ENCODE measurements around the gene MED29.

DNA sequence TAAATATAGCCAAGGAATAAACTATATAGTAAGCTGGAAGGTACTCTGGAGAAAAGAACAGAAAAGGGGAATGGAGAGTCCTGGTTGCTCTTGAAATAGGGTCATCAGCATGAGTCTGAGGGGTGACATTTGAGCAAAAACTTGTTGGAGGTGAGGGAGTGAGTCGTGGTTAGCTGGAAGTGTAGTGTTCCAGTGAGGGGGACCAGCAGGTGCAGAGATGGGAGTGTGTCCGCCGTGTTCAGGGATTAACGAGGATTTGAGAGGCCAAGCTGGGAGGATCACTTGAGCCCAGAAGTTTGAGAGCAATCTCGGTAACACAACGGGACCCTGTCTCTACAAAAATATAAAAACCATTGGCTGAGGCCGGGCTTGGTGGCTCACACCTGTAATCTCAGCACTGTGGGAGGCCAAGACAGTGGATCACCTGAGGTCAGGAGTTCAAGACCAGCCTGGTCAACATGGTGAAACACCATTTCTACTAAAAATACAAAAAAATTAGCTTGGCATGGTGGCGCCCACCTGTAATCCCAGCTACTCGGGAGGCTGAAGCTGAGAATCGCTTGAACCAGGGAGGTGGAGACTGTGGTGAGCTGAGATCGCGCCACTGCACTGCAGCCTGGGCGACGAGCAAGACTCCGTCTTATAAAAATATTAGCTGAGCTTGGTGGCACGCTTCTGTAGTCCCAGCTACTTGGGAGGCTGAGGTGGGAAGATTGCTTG, 55.3 kb downstream of the MED29 start:
- TF ChIP-seq, protein P1, sequence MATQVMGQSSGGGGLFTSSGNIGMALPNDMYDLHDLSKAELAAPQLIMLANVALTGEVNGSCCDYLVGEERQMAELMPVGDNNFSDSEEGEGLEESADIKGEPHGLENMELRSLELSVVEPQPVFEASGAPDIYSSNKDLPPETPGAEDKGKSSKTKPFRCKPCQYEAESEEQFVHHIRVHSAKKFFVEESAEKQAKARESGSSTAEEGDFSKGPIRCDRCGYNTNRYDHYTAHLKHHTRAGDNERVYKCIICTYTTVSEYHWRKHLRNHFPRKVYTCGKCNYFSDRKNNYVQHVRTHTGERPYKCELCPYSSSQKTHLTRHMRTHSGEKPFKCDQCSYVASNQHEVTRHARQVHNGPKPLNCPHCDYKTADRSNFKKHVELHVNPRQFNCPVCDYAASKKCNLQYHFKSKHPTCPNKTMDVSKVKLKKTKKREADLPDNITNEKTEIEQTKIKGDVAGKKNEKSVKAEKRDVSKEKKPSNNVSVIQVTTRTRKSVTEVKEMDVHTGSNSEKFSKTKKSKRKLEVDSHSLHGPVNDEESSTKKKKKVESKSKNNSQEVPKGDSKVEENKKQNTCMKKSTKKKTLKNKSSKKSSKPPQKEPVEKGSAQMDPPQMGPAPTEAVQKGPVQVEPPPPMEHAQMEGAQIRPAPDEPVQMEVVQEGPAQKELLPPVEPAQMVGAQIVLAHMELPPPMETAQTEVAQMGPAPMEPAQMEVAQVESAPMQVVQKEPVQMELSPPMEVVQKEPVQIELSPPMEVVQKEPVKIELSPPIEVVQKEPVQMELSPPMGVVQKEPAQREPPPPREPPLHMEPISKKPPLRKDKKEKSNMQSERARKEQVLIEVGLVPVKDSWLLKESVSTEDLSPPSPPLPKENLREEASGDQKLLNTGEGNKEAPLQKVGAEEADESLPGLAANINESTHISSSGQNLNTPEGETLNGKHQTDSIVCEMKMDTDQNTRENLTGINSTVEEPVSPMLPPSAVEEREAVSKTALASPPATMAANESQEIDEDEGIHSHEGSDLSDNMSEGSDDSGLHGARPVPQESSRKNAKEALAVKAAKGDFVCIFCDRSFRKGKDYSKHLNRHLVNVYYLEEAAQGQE (IDR thresholded peaks at IDR 0.05; ENCODE audit: insufficient read depth in 1 of 2, low read depth in 2 of 2, low read length in 2 of 2) = no peak
- TF ChIP-seq POLR2AphosphoS5 (IDR thresholded peaks at IDR 0.05; ENCODE audit: low read depth, low read length) (no peak), FOXP2 (optimal IDR thresholded peaks at IDR 0.05; ENCODE audit: borderline replicate concordance, extremely low read depth, extremely low read length, insufficient read depth) (no peak), SIN3A (IDR thresholded peaks at IDR 0.05; ENCODE audit: borderline replicate concordance, insufficient read depth, low read length) (no peak)
